HL-60/S4 treated with retinoic acid at 250 ng/mL for 4 days and 3 days (cell line): ENCODE measurements around the gene ITGA11.

ENCODE experiments used
- in situ Hi-C: fragments of 300-500 bp; cut with MboI; formaldehyde crosslinking; loops from 2 replicates; pipeline ENCODE4 v1.7.0; 2022; ENCODE audit warnings: low sequenced_read_pairs

ITGA11 gene

GRCh38 chr15:68364028-68364659 is 67.8 kb downstream of the ITGA11 start:
- in situ Hi-C loops, result no loop called here

- in situ Hi-C loops, result no loop called here
Measured at GRCh38 chr15:68363353-68363752, 68.6 kb downstream of the ITGA11 start.

- in situ Hi-C loops, result no loop called here
Measured at GRCh38 chr15:68362537-68363126, 69.3 kb downstream of the ITGA11 start.

GRCh38 chr15:68360721-68361120 is 71.2 kb downstream of the ITGA11 start:
- in situ Hi-C loops, result no loop called here

DNA sequence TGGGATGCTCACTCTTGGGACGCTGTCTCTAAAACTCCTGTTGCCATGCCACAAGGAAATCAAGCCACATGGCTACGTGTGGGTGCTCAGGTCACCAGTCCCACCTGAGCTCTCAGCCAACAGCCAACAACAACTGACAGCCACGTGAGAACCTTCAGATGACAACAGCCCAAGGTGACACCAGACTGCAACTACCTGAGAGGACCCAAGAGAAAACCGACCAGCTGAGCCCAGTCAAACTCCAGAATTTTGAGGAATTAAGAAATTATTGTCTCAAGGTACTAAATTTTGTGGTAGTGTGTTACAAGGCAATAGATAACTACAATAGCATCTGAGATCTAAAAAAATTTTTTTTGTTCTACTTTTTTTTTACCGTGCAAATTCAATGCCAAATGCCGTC is 75.2 kb downstream of the ITGA11 start:
- in situ Hi-C loops, result no loop called here

GRCh38 chr15:68354923-68355322 is 77.0 kb downstream of the ITGA11 start:
- in situ Hi-C loops, result no loop called here

DNA sequence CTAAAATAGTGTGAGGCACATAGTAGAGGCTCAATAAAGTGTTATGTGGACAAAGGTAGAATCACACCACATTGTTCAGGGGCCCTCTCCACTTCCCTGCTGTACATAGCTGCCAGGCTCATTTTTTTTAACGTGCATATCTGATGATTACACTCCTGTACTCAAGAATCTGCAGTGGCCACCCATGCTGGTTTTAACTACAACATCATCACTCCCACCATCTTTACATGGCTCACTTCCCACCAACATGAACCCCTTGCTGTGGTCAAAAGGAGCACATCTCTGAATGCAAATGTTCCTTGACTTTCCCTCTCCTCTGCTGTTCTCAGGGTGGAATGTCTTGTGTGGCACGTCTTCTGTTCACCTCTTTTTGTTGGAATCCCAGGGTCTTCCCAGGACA is 77.7 kb downstream of the ITGA11 start:
- in situ Hi-C loops, result no loop called here

GRCh38 chr15:68353421-68354135 is 78.4 kb downstream of the ITGA11 start:
- in situ Hi-C loops, result no loop called here

GRCh38 chr15:68352401-68353062 is 79.4 kb downstream of the ITGA11 start:
- in situ Hi-C loops, result no loop called here

DNA sequence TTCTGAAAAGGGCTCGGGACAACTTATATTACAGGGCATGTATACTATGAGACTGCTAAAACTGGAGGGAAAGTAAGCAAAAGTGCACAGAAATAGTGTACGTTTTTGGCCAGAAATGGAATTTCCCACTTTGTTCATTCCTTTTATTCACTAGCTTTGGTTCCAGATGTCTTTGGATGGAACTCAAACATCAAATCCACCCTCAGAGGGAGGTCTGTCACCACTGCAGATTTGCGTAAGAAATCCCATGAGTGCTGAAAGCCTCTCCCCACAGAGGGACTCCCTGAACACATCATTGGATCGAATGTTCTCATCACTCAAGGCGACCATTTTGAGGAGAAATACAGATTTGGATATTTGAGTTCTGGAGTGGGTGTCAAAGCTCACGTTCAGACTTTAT is 82.8 kb downstream of the ITGA11 start:
- in situ Hi-C loops, result no loop called here

- in situ Hi-C loops, result no loop called here
Measured at GRCh38 chr15:68348606-68349005, 83.4 kb downstream of the ITGA11 start.

DNA sequence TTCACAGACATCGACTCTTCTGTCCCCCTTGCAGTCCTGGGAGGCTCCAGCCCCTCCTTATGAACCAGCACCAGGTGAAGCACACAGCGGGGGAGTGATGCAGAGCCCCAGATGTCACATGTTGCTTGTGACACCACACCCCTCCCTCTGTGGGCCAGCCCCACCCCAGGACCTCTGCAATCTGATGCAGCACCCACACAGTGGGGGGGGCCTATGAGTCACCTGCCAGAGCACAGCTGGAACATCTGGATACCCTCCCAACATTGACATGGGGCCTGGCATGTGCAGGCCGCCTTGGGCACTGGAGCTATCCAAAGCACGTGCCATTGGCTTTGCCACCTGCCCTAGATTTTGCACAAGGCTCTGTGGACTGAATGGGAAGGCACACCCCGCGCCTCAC is 83.9 kb downstream of the ITGA11 start:
- in situ Hi-C loops, result no loop called here

- in situ Hi-C loops, result no loop called here
Measured at GRCh38 chr15:68347392-68347791, 84.6 kb downstream of the ITGA11 start.

- in situ Hi-C loops, result no loop called here
Measured at GRCh38 chr15:68346979-68347378, 85.0 kb downstream of the ITGA11 start.

DNA sequence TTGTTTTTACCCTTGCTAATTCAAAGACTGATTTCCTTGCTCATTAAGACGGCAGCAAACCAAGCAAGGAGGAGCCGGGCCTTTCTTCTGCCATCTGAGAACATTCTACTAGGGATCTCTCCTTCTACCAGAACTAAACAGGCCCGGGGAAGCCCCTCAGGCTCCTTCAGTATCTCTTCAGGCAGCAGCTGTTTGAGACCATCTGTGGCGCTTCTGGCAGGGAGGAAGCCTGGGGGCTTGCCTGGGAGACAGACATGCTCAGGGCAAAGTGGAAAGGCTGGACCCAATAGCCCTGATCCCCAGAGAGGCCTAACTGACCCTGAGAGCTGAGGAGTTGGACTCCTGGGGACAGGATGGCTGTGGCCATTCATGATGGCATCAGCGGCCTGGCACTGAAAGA is 86.5 kb downstream of the ITGA11 start:
- in situ Hi-C loops, result no loop called here

- in situ Hi-C loops, result no loop called here
Measured at GRCh38 chr15:68344600-68344999, 87.4 kb downstream of the ITGA11 start.

GRCh38 chr15:68343579-68344225 is 88.3 kb downstream of the ITGA11 start:
- in situ Hi-C loops, result no loop called here

GRCh38 chr15:68341760-68342725 is 89.9 kb downstream of the ITGA11 start:
- in situ Hi-C loops, result no loop called here

GRCh38 chr15:68340726-68341671 is 91.0 kb downstream of the ITGA11 start:
- in situ Hi-C loops, result no loop called here
